ENCODE measurements around the gene DYNLT1.

GRCh38 chr6:158603261-158604047 lies 41.1 kb downstream of the DYNLT1 start:
- TF ChIP-seq CTCF (IDR thresholded peaks at IDR 0.05) (no peak), POLR2A (IDR thresholded peaks at IDR 0.05) (no peak)

Data from testis (tissue), 2 donors.